A549 treated with dexamethasone at 1 μM for 4 hours (cell line): Measurements from ENCODE around the gene SIRPD. TPM values are rescaled to one million over a fixed set of nuclear protein-coding genes. Genes with fewer than 3 reads are reported as not detected.

ENCODE experiments used
- total RNA-seq: library from RNA; stranded (reverse); fragments of 200-300 nt; extraction: Qiagen RNA extraction; gene quantifications from 5 replicates; pipeline ENCODE4 v1.2.3, GENCODE V29; 2022

Gene SIRPD
- not detected in 5 replicates for total RNA-seq

DNA sequence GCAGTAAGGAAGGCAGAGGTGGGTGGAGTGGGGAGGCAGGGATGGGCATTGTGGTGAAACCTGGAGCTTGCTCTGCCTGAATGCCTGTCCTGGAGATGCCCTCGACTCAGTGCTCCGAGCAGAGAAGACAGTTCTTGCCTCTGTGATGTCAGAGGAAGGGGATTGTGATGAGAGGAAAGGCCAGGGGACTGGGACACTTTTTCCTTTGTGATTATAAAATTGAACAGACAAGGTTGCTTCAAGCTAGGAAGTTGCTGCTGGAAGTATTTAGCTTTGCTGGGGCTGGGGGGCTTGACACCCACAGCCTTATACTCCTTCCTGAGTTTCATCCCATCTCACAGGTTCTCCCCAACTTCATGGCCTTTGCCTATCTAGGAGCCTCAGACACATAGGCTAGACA lies at the start of gene SIRPD:
SIRPD (minus strand) TSS at position 101 of the 400 bp plus-strand sequence; CDS start at position 49, 52 bp downstream.

DNA sequence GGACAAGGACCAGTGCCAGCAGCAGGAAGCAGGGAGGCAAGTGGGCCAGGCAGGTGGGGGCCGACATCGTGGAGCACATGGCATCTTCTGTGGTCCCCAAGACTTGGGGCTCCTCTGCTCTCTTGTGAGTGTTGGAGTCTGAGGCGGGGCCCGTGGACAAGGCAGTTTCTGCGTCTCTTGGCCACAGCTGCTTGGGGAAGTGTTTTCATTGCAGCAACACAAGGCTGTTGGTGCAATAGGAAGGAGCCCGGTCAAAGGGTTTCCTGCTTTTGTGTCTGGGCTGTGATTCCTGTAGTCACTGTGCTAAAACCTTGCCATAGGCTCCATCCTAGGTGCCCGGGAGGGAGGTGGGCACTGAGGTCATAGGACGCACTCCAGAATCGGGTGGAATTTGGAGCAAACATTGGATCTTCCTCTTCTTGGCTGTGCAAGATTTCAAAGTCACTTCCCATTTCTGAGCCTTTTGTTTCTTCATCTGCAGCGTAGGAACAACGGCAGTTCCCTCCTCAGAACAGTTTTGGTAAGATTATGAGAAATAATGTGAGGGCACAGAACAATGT lies 66.1 kb downstream of the SIRPD start, which contains the start of gene SIRPB2:
SIRPB2 (minus strand) TSS at position 140 of the 560 bp plus-strand sequence; CDS start at position 79, 61 bp downstream.

Other genes starting within 250 kb of the SIRPD start
- gene SDCBP2, start 228.6 kb downstream of the SIRPD start, total RNA-seq, result 1.4 to 2.2 TPM (median 1.6 TPM) in 5 replicates
- 450 to 552 TPM (median 545 TPM) in 5 replicates for gene FKBP1A, start 164.7 kb downstream of the SIRPD start, total RNA-seq
- gene NSFL1C, start 90.9 kb downstream of the SIRPD start, total RNA-seq, result 115 to 144 TPM (median 124 TPM) in 5 replicates
- gene SIRPB2, start 66.3 kb downstream of the SIRPD start, total RNA-seq, result not detected in 5 replicates
- 0.47 to 0.95 TPM (median 0.74 TPM) in 5 replicates for gene SIRPB1, start 62.3 kb upstream of the SIRPD start, total RNA-seq
- not detected in 5 replicates for gene SIRPG, start 100.1 kb upstream of the SIRPD start, total RNA-seq